Natural killer cell treated with Interleukin-12 subunit alpha and Interleukin-12 subunit beta and Interleukin-15 and Interleukin-18, amount 100 ng/mL, for 72 hours (primary cell): ENCODE data around the gene NKX2-3. TPM values are rescaled to one million over a fixed set of nuclear protein-coding genes. Genes with fewer than 3 reads are reported as not detected.
A peak's percentile ranks its signal among the peaks of the same experiment; 100 is the strongest.

Experiments
- ATAC-seq, 2 donors: fragments of 150-1000 bp; cut with Tn5 transposase in 1 of 2; sonication (Bioruptor Pico), chemical (Tn5 transposase) in 1 of 2; 2 replicates each; pipeline ENCODE4 v1.10.0; 2021
- DNase-seq: peaks from one replicate; pipeline ENCODE4 v3.0.0; 2022; ENCODE audit warnings: low spot score
- H3K27ac Mint-ChIP-seq, 2 donors: 1 replicate in 1 of 2; 2 replicates in 1 of 2; pipeline ENCODE4 v1.8.0; 2022; ENCODE audit warnings: mixed read lengths in 2 of 2, mild to moderate bottlenecking in 1 of 2, moderate library complexity in 1 of 2
- H3K27me3 Mint-ChIP-seq, 2 donors: 1 replicate in 1 of 2; 2 replicates in 1 of 2; pipeline ENCODE4 v1.8.0; 2022; ENCODE audit warnings: mixed read lengths in 2 of 2
- H3K36me3 Mint-ChIP-seq: one replicate; pipeline ENCODE4 v1.8.0; 2022; ENCODE audit warnings: mixed read lengths
- H3K4me1 Mint-ChIP-seq, 2 donors: 1 replicate in 1 of 2; 2 replicates in 1 of 2; pipeline ENCODE4 v1.8.0; 2022; ENCODE audit warnings: low read depth in 2 of 2, mixed read lengths in 2 of 2, mild to moderate bottlenecking in 1 of 2
- H3K4me3 Mint-ChIP-seq: one replicate; pipeline ENCODE4 v1.8.0; 2022; ENCODE audit warnings: mixed read lengths
- H3K9me3 Mint-ChIP-seq: 2 replicates; pipeline ENCODE4 v1.8.0; 2022; ENCODE audit warnings: mixed read lengths
- total RNA-seq, 2 donors: library from RNA; stranded (reverse); gene quantifications; one replicate each; pipeline ENCODE4 v1.2.3, GENCODE V29; 2022

The NKX2-3 gene
- total RNA-seq, 2 donors from 2014 or later: not detected

DNA sequence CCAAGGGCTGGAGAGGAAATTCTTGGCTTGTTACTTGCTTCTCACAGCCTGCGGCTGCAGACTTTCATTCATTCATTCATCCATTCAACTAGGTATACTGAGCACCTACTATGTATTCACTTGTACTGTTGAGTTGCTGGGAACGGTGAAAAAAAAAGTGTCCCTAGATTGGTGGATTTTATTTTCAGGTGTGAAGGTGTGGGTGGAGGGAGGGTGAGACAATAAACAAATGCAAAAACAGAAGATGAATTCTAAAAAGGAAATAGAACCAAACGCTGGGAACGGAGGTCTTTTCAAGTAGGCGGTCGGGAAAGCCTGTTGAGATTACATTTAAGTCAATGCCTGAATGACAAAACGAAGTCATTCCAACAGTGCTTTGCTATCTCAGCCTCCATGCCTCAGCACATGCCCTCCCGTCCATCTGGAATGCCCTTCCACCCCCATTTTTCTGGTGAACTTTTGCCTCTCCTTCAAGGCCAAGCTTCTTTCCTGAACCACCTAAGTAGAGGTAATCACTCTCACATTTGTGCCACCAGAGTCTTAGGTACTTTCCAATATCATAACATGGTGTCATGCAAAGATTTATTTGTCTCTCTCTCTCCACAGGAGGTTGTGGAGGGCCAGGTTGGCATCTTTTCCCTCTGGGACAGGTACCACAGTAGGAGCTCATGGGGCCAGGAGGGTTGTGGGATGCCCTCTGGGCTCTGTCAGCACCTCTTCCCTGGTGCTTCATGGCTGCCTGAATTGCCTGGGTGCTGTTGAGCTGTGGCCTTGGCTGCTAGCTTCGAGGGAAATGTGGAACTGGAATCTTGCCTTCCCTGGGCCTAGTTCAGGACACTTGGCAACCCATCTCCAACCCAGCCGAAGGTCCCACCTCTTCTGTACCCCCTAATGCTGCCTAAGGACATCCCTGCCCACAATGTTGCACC is 5.5 kb downstream of the NKX2-3 start:
- Mint-ChIP-seq H3K27ac (no peak overlapping the region), H3K36me3 (no peaks in the 10 kb centered on the region), H3K4me1 (peaks cover 6 to 10% of the 10 kb centered on the region in 2 donors), H3K4me3 (no peak overlapping the region), H3K9me3 (no peaks in the 10 kb centered on the region), H3K27me3 (peaks cover 53 to 59% of the 10 kb centered on the region in 2 donors)
- ATAC-seq (no peak), DNase-seq (peak; percentile 31)

DNA sequence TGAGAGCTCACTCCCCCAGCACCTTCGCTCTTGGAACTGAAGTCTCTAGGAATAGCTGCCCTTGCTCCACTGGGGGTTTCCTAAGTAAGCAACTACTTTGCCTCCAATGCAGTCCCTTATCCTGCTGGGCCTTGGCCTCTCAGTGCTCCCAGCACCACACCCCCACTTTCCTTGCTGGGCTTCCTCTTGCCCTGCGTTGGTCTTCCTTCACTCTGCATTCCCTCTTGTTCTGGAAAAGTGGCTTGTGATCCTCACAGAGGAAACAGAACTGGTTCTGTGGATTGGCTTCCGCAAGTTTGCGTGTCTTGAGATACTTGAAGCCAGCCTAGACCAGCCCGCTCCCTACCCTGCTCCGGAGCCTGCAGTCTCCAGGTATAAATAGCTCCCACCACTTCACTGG is 6.4 kb downstream of the NKX2-3 start:
- H3K9me3 Mint-ChIP-seq: no peaks in the 10 kb centered on the region
- DNase-seq (peak; percentile 10), ATAC-seq (no peak)
- no peak overlapping the region for H3K27ac Mint-ChIP-seq
- H3K4me3 Mint-ChIP-seq: no peak overlapping the region
- peaks cover 6 to 8% of the 10 kb centered on the region in 2 donors for H3K4me1 Mint-ChIP-seq
- peaks cover 50 to 58% of the 10 kb centered on the region in 2 donors for H3K27me3 Mint-ChIP-seq
- no peaks in the 10 kb centered on the region for H3K36me3 Mint-ChIP-seq

DNA sequence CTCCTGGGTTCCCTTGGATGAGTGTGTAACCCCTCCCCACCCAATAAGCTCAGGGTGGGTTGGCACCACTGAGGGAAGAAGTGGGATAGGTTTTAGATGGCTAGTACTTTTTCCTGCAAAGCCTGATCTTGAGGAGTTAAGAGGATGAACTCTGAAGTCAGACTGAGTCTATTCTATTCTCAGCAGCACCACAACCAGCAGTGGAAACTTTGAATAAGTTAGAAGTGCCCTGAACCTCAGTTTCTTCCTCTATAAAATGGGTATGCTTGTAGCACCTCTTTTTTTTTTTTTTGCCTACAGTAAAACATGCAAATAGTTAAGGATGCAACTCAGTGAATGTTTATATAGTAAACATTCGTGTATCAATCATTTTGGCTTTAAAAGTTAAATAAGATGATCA is 7.1 kb downstream of the NKX2-3 start:
- no peaks in the 10 kb centered on the region for H3K36me3 Mint-ChIP-seq
- peaks cover 47 to 57% of the 10 kb centered on the region in 2 donors for H3K27me3 Mint-ChIP-seq
- ATAC-seq (no peak), DNase-seq (no peak)
- H3K9me3 Mint-ChIP-seq: no peaks in the 10 kb centered on the region
- H3K27ac Mint-ChIP-seq: no peak overlapping the region
- peaks cover 4 to 6% of the 10 kb centered on the region in 2 donors for H3K4me1 Mint-ChIP-seq
- H3K4me3 Mint-ChIP-seq: no peak overlapping the region

DNA sequence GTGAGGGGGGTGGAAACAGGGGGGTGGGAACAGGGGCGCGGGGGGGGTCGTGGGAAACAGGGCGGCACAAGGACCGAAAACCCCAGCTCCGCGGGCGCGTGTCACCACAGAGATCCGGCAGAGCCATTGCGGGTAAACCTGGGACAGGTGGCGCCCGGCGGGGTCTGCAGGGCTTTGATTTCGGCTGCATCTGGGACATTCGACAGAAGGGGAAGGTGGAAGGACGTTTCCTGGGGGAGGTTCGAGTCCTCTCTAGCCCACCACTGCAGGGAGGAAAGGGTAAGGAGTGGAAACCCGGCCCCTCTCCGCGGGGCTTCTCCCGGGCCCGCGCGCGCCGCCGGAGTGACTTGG is 7.5 kb downstream of the NKX2-3 start:
- no peak overlapping the region for H3K27ac Mint-ChIP-seq
- DNase-seq (peak; percentile 38), ATAC-seq (no peak)
- H3K36me3 Mint-ChIP-seq: no peaks in the 10 kb centered on the region
- no peak overlapping the region for H3K4me3 Mint-ChIP-seq
- peaks cover 4 to 6% of the 10 kb centered on the region in 2 donors for H3K4me1 Mint-ChIP-seq
- peaks cover 48 to 59% of the 10 kb centered on the region in 2 donors for H3K27me3 Mint-ChIP-seq
- no peaks in the 10 kb centered on the region for H3K9me3 Mint-ChIP-seq

DNA sequence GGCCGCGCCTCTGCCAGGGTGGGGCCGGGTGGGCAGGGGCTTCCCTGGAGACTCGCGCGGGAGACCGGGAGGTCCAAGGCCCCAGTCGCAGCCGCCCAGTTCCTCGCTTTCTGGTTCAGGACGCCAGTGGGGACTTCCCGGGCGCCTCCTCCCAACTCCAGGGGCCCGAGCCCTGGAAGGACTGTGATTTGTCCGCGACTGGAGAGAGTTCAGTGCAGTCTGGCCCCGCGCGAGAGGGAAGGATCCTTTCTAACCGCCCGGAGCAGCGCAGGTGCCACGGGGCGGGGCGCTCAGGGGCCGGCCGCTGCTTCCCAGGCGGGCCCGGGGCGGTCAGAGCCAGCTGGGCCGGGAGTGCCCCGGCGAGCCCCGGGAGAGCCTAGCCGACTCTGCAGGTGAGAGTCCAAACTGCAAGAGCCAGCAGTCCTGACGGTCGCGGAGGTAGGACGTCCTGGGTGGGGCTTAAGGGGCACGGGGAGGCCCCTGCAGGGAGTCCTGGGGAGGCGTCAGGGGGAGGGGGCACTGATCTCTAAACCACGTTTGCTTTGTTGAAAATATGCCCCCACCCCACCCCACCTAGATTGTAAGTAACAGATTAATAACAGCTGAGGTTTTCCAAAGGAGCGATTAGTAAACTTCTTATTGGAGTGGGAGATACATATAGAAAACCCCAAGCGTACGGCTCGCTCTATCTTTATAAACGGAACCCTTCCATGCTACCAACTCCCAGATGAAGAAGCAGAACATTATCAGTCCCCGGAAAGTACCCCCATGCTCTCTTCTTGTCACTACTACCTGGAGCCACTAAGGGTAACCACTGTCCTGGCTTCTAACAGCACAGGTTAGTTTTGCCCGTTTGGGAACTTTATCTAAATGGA is 8.2 kb downstream of the NKX2-3 start:
- peaks cover 4 to 6% of the 10 kb centered on the region in 2 donors for H3K4me1 Mint-ChIP-seq

DNA sequence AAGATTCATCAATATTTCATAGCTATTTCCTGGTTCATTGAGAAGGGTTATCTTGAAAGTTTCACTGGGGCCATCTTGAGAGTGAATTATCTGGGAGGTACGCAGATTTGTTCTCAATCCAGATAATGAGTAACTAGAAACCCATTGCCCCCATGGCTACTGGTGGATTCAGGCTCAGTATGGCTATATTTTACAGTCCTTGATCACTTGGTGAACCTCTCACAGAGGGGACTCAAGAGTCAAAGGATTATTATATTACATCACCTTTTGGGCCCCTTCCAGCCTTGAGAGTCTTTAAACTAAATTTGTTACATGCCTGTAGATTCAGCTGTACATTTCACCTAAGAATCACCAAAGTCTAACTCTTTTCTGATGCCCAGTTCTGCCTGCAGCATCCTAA is 11.6 kb downstream of the NKX2-3 start:
- Mint-ChIP-seq H3K27me3 (peaks cover 41 to 60% of the 10 kb centered on the region in 2 donors), H3K27ac (no peak overlapping the region), H3K4me1 (no peaks in the 10 kb centered on the region), H3K9me3 (no peaks in the 10 kb centered on the region), H3K4me3 (no peak overlapping the region), H3K36me3 (no peaks in the 10 kb centered on the region)
- no peak for ATAC-seq
- DNase-seq: no peak

More for the DNA sequence above, 8.2 kb downstream of the NKX2-3 start:
- Mint-ChIP-seq H3K9me3 (no peaks in the 10 kb centered on the region), H3K27me3 (peaks cover 52 to 64% of the 10 kb centered on the region in 2 donors), H3K27ac (no peak overlapping the region), H3K36me3 (no peaks in the 10 kb centered on the region), H3K4me3 (no peak overlapping the region)
- ATAC-seq (no peak), DNase-seq (peak; percentile 53)

DNA sequence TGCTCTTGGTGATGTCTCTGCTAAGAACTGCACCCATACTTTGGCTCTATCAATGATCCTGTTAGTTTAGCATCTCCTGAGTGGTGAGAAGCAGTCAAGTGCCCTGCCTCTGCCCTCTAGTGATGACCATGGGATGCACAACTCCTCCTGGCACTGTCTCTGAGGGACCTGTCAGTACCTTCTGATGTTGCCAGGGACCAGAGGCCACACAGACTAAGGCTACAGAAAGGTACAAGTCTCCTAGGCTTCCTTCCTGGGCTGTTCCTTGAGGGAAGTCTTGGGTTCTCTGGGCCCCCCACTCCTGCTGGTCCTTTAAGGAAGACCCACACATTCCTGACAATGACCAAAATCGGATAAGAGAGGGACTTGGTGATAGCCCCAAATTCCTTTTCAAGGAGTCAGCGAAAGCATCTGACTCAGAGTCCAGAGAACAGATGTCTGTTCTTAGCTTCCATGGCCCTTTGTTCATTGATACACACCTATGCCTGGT is 15.3 kb downstream of the NKX2-3 start:
- Mint-ChIP-seq H3K9me3 (no peaks in the 10 kb centered on the region), H3K4me1 (peaks cover 0 to 6% of the 10 kb centered on the region in 2 donors), H3K27ac (no peak overlapping the region), H3K4me3 (no peak overlapping the region), H3K27me3 (peaks cover 39 to 68% of the 10 kb centered on the region in 2 donors), H3K36me3 (no peaks in the 10 kb centered on the region)
- peak in 1 of 2 donors; percentile 50 for ATAC-seq
- DNase-seq: no peak

DNA sequence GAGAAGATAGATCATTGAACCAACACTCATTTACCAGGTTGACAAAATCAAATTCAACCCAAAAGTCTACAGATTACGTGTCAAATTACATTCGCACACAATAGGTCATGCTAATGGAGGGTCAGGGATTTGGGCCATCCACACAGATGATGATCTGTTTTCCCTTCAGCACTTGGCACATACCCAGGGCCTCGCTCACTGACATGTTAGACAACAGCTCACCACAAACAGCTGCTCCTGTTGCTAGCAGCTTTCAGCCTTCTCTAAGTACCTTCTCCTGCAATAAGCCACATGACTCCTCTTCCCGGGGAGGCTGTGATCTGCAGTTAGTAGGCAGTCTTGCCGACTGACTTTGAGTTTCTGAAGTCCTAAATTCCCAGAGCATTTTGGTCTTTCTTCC is 18.4 kb downstream of the NKX2-3 start:
- H3K27ac Mint-ChIP-seq: no peak overlapping the region
- H3K4me3 Mint-ChIP-seq: no peak overlapping the region
- peaks cover 0 to 24% of the 10 kb centered on the region in 2 donors for H3K4me1 Mint-ChIP-seq
- DNase-seq: no peak
- H3K27me3 Mint-ChIP-seq: peaks cover 35 to 58% of the 10 kb centered on the region in 2 donors
- no peak for ATAC-seq
- H3K36me3 Mint-ChIP-seq: no peaks in the 10 kb centered on the region
- no peaks in the 10 kb centered on the region for H3K9me3 Mint-ChIP-seq

DNA sequence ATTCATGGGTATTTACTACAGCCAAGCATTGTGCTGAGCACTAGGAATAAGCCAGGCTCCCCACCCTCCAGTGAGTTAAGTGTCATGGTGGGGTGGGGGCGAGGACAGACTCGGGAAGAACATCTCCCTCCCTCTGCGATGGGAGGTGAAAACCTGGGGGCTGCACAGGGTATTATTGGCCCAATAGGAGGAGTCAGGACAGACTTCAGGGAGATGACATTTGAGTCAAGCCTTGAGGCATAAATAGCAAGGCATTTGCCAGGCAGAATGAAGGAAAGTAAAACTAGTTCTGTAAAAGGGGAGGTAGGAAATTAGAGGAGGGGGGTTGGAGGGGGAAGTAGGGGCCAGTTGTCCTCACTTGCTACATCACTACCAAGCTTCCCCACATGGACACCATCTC is 18.9 kb downstream of the NKX2-3 start:
- H3K27me3 Mint-ChIP-seq: peaks cover 33 to 53% of the 10 kb centered on the region in 2 donors
- H3K4me1 Mint-ChIP-seq: peaks cover 0 to 26% of the 10 kb centered on the region in 2 donors
- H3K4me3 Mint-ChIP-seq: no peak overlapping the region
- H3K36me3 Mint-ChIP-seq: no peaks in the 10 kb centered on the region
- DNase-seq (no peak), ATAC-seq (no peak)
- no peak overlapping the region for H3K27ac Mint-ChIP-seq
- H3K9me3 Mint-ChIP-seq: no peaks in the 10 kb centered on the region

DNA sequence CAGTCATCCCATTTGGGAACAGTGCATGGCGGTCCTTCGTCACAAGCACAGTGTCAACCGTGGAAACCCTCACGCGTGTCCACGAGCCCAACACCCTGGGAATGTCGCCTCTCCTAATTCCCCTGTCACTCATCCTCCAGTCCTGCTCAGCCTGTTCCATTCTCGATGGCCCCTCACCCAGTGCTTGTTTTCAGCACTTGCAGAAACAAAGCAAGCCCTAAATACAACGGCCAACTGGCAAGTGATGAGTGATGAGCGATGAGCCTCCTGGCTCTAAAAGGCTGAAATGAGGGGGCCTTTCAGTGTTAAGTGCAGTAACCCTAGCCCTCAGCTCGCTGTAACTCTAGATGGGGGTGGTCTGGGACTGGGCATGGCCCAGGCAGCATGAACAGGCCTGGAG is 22.6 kb downstream of the NKX2-3 start:
- H3K4me3 Mint-ChIP-seq: no peak overlapping the region
- no peak overlapping the region for H3K27ac Mint-ChIP-seq
- peaks cover 30 to 52% of the 10 kb centered on the region in 2 donors for H3K27me3 Mint-ChIP-seq
- H3K4me1 Mint-ChIP-seq: peaks cover 0 to 26% of the 10 kb centered on the region in 2 donors
- ATAC-seq: peak; percentile 22 to 43
- no peak for DNase-seq
- H3K36me3 Mint-ChIP-seq: no peaks in the 10 kb centered on the region
- no peaks in the 10 kb centered on the region for H3K9me3 Mint-ChIP-seq

DNA sequence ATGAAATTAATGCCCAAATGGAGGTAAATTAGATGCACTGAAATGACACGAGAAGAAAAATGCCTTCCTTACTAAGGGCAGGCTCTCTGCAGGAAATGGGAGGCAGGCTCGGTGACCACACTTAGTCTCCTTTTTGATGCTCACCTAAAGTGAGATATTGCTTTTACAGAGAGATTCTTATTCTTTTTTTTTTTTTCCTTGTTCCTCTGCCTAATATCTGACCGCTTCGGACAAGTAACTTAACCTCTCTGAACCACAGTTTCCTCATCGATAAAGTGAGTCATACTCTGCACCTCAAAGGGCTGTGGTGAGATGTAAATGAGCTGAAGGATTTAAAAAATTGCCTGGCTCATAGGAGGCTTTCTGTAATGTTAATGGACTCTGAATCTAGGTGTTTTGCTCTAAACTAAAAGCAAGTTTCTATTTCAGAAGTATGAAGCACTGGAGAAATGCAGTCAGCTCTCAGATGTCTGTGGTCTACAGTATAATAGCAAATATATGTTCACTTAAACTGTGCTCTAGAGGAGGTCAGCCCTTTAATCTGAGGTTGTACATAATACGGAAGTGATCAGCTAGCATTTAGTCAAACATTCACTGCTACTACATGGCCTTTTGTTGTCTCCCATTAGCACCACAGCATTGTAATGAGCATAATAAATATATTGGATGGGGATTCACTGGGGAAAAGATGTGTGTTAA is 23.2 kb downstream of the NKX2-3 start:
- peak overlapping the region; percentile 44 for H3K4me3 Mint-ChIP-seq

DNA sequence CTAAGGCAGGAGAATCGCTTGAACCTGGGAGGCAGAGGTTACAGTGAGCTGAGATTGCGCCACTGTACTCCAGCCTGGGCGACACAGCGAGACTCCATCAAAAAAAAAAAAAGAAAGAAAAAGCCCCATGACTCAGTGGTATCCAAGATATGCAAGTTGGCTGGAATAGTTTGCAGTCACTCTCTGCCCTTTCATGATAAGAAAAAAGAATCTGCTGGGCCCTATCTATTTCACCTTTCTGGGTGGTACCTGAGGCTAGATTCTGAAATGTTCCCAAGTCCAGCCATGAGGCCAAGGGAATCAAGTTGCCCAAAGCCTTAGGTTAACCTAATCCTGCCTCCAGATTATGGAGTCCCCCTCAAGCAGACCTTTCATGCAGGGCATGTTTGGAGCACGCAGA is 24.3 kb downstream of the NKX2-3 start:
- ATAC-seq (no peak), DNase-seq (no peak)
- Mint-ChIP-seq H3K27ac (no peak overlapping the region), H3K4me3 (no peak overlapping the region), H3K4me1 (peaks cover 0 to 20% of the 10 kb centered on the region in 2 donors), H3K9me3 (no peaks in the 10 kb centered on the region), H3K27me3 (peaks cover 20 to 43% of the 10 kb centered on the region in 2 donors), H3K36me3 (no peaks in the 10 kb centered on the region)

More for the DNA sequence above, 23.2 kb downstream of the NKX2-3 start:
- ATAC-seq (peak; percentile 76 to 89), DNase-seq (no peak)
- Mint-ChIP-seq H3K27me3 (peaks cover 27 to 52% of the 10 kb centered on the region in 2 donors), H3K9me3 (no peaks in the 10 kb centered on the region), H3K27ac (no peak overlapping the region), H3K4me1 (peaks cover 0 to 26% of the 10 kb centered on the region in 2 donors), H3K36me3 (no peaks in the 10 kb centered on the region)

DNA sequence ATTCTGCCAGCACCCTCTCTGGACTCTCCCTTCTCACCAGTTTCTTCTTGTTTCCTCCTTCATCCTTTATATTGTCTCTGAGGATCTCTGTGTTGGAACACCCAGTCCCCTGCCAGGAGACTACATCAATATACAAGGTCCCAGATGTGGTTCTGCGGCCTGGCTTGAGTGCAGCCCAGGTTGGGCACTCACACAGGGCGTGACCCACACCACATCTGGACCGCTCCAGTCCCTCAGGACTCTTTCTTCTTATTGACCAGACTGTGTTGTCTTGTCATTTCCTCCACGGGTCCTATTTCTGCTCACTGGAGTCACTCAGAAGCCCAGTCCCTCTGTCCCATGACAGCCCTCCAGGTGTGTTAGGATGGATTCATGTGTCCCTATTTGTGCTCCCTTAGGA is 26.0 kb downstream of the NKX2-3 start:
- no peak for DNase-seq
- peak in 1 of 2 donors; percentile 55 for ATAC-seq
- no peaks in the 10 kb centered on the region for H3K36me3 Mint-ChIP-seq
- H3K27ac Mint-ChIP-seq: no peak overlapping the region
- peaks cover 20 to 48% of the 10 kb centered on the region in 2 donors for H3K27me3 Mint-ChIP-seq
- no peak overlapping the region for H3K4me3 Mint-ChIP-seq
- peaks cover 0 to 20% of the 10 kb centered on the region in 2 donors for H3K4me1 Mint-ChIP-seq
- no peaks in the 10 kb centered on the region for H3K9me3 Mint-ChIP-seq
